ENCODE measurements around the gene MCOLN3.

DNA sequence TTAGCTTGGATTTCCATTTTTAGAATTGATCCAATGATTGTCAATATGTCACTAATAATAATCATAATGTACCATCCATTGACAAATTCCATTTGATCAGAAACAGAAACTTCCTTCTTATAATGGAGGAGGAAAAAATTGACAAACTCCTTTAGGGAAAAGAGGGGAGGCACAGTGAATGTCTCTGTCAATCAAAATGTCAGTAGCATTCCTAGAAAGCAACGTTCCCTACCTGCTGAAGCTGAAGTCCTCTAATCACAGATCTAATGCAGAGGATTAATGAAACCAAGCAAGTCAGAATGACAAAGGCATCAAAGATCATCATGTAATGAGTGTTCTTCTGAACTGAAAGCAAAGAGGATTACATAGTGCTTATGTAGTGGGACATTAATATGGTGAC lies 22.4 kb downstream of the MCOLN3 start:
- TF ChIP-seq, protein P1, sequence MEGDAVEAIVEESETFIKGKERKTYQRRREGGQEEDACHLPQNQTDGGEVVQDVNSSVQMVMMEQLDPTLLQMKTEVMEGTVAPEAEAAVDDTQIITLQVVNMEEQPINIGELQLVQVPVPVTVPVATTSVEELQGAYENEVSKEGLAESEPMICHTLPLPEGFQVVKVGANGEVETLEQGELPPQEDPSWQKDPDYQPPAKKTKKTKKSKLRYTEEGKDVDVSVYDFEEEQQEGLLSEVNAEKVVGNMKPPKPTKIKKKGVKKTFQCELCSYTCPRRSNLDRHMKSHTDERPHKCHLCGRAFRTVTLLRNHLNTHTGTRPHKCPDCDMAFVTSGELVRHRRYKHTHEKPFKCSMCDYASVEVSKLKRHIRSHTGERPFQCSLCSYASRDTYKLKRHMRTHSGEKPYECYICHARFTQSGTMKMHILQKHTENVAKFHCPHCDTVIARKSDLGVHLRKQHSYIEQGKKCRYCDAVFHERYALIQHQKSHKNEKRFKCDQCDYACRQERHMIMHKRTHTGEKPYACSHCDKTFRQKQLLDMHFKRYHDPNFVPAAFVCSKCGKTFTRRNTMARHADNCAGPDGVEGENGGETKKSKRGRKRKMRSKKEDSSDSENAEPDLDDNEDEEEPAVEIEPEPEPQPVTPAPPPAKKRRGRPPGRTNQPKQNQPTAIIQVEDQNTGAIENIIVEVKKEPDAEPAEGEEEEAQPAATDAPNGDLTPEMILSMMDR (IDR thresholded peaks at IDR 0.05): no peak
- TF ChIP-seq POLR2A (IDR thresholded peaks at IDR 0.05): no peak
